ENCODE results near the gene PBLD. TPM values are rescaled to one million over a fixed set of nuclear protein-coding genes. Genes with fewer than 3 reads are reported as not detected.
A peak's percentile ranks its signal among the peaks of the same experiment; 100 is the strongest.

PBLD gene
- total RNA-seq, 1 experiment from 2014 or later, result 3.5 TPM

GRCh38 chr10:68301790-68302502 is 30.8 kb downstream of the PBLD start:
- H3K27ac ChIP-seq (ENCODE audit: insufficient read length, low read depth, low read length), result no peak overlapping the region
- no peak overlapping the region for H2BK120ac ChIP-seq (ENCODE audit: low read depth, low read length, poor library complexity, severe bottlenecking)
- H4K20me1 ChIP-seq (ENCODE audit: control insufficient read depth, insufficient read depth, insufficient read length), result no peaks in the 10 kb centered on the region
- H2BK15ac ChIP-seq (ENCODE audit: low read depth, low read length), result no peak overlapping the region
- no peaks in the 10 kb centered on the region for H3K36me3 Mint-ChIP-seq (ENCODE audit: insufficient read depth in 1 of 3, low read depth in 3 of 3)
- no peak overlapping the region for H3T11ph ChIP-seq (ENCODE audit: low read length)
- H2BK5ac ChIP-seq (ENCODE audit: insufficient read length, low read length), result no peak overlapping the region
- no peak overlapping the region for H2BK20ac ChIP-seq (ENCODE audit: low read depth, low read length, poor library complexity, severe bottlenecking)
- TF ChIP-seq CTCF (conservative IDR thresholded peaks at IDR 0.05), result peak; percentile 58
- DNase-seq, result no peak
- H3K79me2 ChIP-seq (ENCODE audit: insufficient read depth, low read length), result no peaks in the 10 kb centered on the region
- H2AK5ac ChIP-seq (ENCODE audit: insufficient read length, low read length), result no peak overlapping the region
- H3K18ac ChIP-seq (ENCODE audit: insufficient read length, low read depth, low read length), result no peak overlapping the region
- no peak overlapping the region for H3K14ac ChIP-seq (ENCODE audit: insufficient read depth, low read length)
- no peak overlapping the region for H3K4me3 Mint-ChIP-seq
- no CpG with 5 or more reads among the region's 6 CpGs for WGBS (ENCODE audit: extremely low coverage, insufficient read length, low lambda C conversion rate)
- no peak overlapping the region for H4K5ac ChIP-seq (ENCODE audit: insufficient read length, low read depth, low read length)
- no peak overlapping the region for H3K4ac ChIP-seq (ENCODE audit: low read depth, low read length)
- H3K9me3 ChIP-seq (ENCODE audit: control insufficient read depth, low read depth, low read length), result no peaks in the 10 kb centered on the region
- H3K27me3 Mint-ChIP-seq (ENCODE audit: low read depth), result no peaks in the 10 kb centered on the region
- H3K9me3 Mint-ChIP-seq, result no peaks in the 10 kb centered on the region
- no peak overlapping the region for H3K23ac ChIP-seq (ENCODE audit: insufficient read length, low read depth, low read length)
- H3K56ac ChIP-seq (ENCODE audit: insufficient read length, low read depth, low read length), result no peak overlapping the region
- H3K4me1 Mint-ChIP-seq, result peaks cover 12 to 17% of the 10 kb centered on the region in 2 experiments
- H3K79me1 ChIP-seq (ENCODE audit: insufficient read depth, low read depth, low read length, poor library complexity, severe bottlenecking), result no peaks in the 10 kb centered on the region
- no peaks in the 10 kb centered on the region for H3K27me3 ChIP-seq (ENCODE audit: insufficient read depth, low read length)
- no peaks in the 10 kb centered on the region for H3K23me2 ChIP-seq (ENCODE audit: insufficient read length, low read depth, low read length, poor library complexity, severe bottlenecking)
- no peak overlapping the region for H3K9ac ChIP-seq (ENCODE audit: extremely low read depth, insufficient read length, low read length)
- no peak overlapping the region for H4K8ac ChIP-seq (replicated peaks; ENCODE audit: insufficient read length, low read depth, low read length)
- H3K4me2 ChIP-seq (ENCODE audit: insufficient read depth, insufficient read length, low read length), result no peak overlapping the region
- no peak overlapping the region for H3K27ac Mint-ChIP-seq
- H2BK12ac ChIP-seq (ENCODE audit: insufficient read length, low read depth, low read length), result no peak overlapping the region
- H2AFZ ChIP-seq (ENCODE audit: low read length), result no peak overlapping the region
- no peak overlapping the region for H4K91ac ChIP-seq (ENCODE audit: insufficient read length, low read depth, low read length)
- H3K4me1 ChIP-seq (ENCODE audit: insufficient read depth, low read length), result no peaks in the 10 kb centered on the region
